ENCODE data around the gene AKR1C4.

The AKR1C4 gene

GRCh38 chr10:5259952-5260578, 63.4 kb downstream of the AKR1C4 start:
- no peak overlapping the region for H3K4me3 ChIP-seq (ENCODE audit: low read length)
- no peaks in the 10 kb centered on the region for H3K9me3 ChIP-seq (ENCODE audit: low read length)
- H3K36me3 ChIP-seq (ENCODE audit: insufficient read depth, low read length), result no peaks in the 10 kb centered on the region
- H3K27me3 ChIP-seq (ENCODE audit: insufficient read depth, low read length), result no peaks in the 10 kb centered on the region
- no peak overlapping the region for H2AFZ ChIP-seq (ENCODE audit: low read depth, low read length)
- H3K4me1 ChIP-seq (ENCODE audit: insufficient read depth, low read length), result no peaks in the 10 kb centered on the region

- Histone ChIP-seq H3K4me1 (ENCODE audit: insufficient read depth, low read length) (no peaks in the 10 kb centered on the region), H3K27me3 (ENCODE audit: insufficient read depth, low read length) (no peaks in the 10 kb centered on the region), H3K4me3 (ENCODE audit: low read length) (no peak overlapping the region), H3K36me3 (ENCODE audit: insufficient read depth, low read length) (no peaks in the 10 kb centered on the region), H3K9me3 (ENCODE audit: low read length) (no peaks in the 10 kb centered on the region), H2AFZ (ENCODE audit: low read depth, low read length) (no peak overlapping the region)
Measured at GRCh38 chr10:5260828-5261227, 64.2 kb downstream of the AKR1C4 start.

GRCh38 chr10:5265139-5265538, 68.5 kb downstream of the AKR1C4 start:
- Histone ChIP-seq H3K4me3 (ENCODE audit: low read length) (no peak overlapping the region), H2AFZ (ENCODE audit: low read depth, low read length) (no peak overlapping the region), H3K4me1 (ENCODE audit: insufficient read depth, low read length) (no peaks in the 10 kb centered on the region), H3K36me3 (ENCODE audit: insufficient read depth, low read length) (no peaks in the 10 kb centered on the region), H3K27me3 (ENCODE audit: insufficient read depth, low read length) (no peaks in the 10 kb centered on the region), H3K9me3 (ENCODE audit: low read length) (no peaks in the 10 kb centered on the region)

GRCh38 chr10:5266351-5266750, 69.7 kb downstream of the AKR1C4 start:
- H2AFZ ChIP-seq (ENCODE audit: low read depth, low read length), result no peak overlapping the region
- no peaks in the 10 kb centered on the region for H3K9me3 ChIP-seq (ENCODE audit: low read length)
- no peaks in the 10 kb centered on the region for H3K36me3 ChIP-seq (ENCODE audit: insufficient read depth, low read length)
- H3K4me3 ChIP-seq (ENCODE audit: low read length), result no peak overlapping the region
- H3K4me1 ChIP-seq (ENCODE audit: insufficient read depth, low read length), result no peaks in the 10 kb centered on the region
- H3K27me3 ChIP-seq (ENCODE audit: insufficient read depth, low read length), result peaks cover 2% of the 10 kb centered on the region

GRCh38 chr10:5266804-5267203, 70.2 kb downstream of the AKR1C4 start:
- H3K36me3 ChIP-seq (ENCODE audit: insufficient read depth, low read length), result no peaks in the 10 kb centered on the region
- H2AFZ ChIP-seq (ENCODE audit: low read depth, low read length), result no peak overlapping the region
- peaks cover 2% of the 10 kb centered on the region for H3K27me3 ChIP-seq (ENCODE audit: insufficient read depth, low read length)
- H3K4me3 ChIP-seq (ENCODE audit: low read length), result no peak overlapping the region
- H3K4me1 ChIP-seq (ENCODE audit: insufficient read depth, low read length), result no peaks in the 10 kb centered on the region
- no peaks in the 10 kb centered on the region for H3K9me3 ChIP-seq (ENCODE audit: low read length)

GRCh38 chr10:5268234-5268633, 71.6 kb downstream of the AKR1C4 start:
- Histone ChIP-seq H3K27me3 (ENCODE audit: insufficient read depth, low read length) (peaks cover 2% of the 10 kb centered on the region), H3K4me3 (ENCODE audit: low read length) (no peak overlapping the region), H3K36me3 (ENCODE audit: insufficient read depth, low read length) (no peaks in the 10 kb centered on the region), H2AFZ (ENCODE audit: low read depth, low read length) (no peak overlapping the region), H3K4me1 (ENCODE audit: insufficient read depth, low read length) (no peaks in the 10 kb centered on the region), H3K9me3 (ENCODE audit: low read length) (no peaks in the 10 kb centered on the region)
